OCI-LY1 (cell line): Measurements from ENCODE around the gene CHRNB2.

Experiments used
- H2AFZ ChIP-seq: fragments of 200-600 bp; sonication (generic), shearing (Covaris generic); 2 replicates; pipeline ENCODE4 v1.6.0; 2014; ENCODE audit warnings: antibody characterized with exemption, mild to moderate bottlenecking, low read length
- H3F3A ChIP-seq: fragments of 200-600 bp; sonication (generic), shearing (Covaris generic); 2 replicates; pipeline ENCODE4 v1.6.0; 2014; ENCODE audit warnings: mild to moderate bottlenecking, antibody characterized with exemption, low read length, moderate library complexity; ENCODE audit not compliant: insufficient read depth
- H3K27ac ChIP-seq: fragments of 200-600 bp; sonication (generic); 2 replicates; pipeline ENCODE4 v1.5.1; 2014; ENCODE audit warnings: low read length, mixed run types, mild to moderate bottlenecking, low read depth; ENCODE audit not compliant: poor library complexity, severe bottlenecking
- H3K27me3 ChIP-seq: fragments of 200-600 bp; sonication (generic); 2 replicates; pipeline ENCODE4 v1.6.0; 2014; ENCODE audit warnings: antibody characterized with exemption, mild to moderate bottlenecking, low read length, moderate library complexity; ENCODE audit not compliant: insufficient read depth
- H3K36me3 ChIP-seq: fragments of 200-600 bp; sonication (generic); 2 replicates; pipeline ENCODE4 v1.6.1; 2014; ENCODE audit warnings: mild to moderate bottlenecking, antibody characterized with exemption, low read length, moderate library complexity, mixed read lengths; ENCODE audit not compliant: insufficient read depth
- H3K4me1 ChIP-seq: fragments of 200-600 bp; sonication (generic); 2 replicates; pipeline ENCODE4 v1.5.1; 2014; ENCODE audit warnings: mild to moderate bottlenecking, low read length, moderate library complexity; ENCODE audit not compliant: insufficient read depth, severe bottlenecking
- H3K4me2 ChIP-seq: fragments of 200-600 bp; sonication (generic), shearing (Covaris generic); 2 replicates; pipeline ENCODE4 v1.6.1; 2014; ENCODE audit warnings: low read length
- H3K4me3 ChIP-seq: fragments of 200-600 bp; sonication (generic); 2 replicates; pipeline ENCODE4 v1.5.1; 2014; ENCODE audit warnings: low read length, low read depth, mild to moderate bottlenecking, mixed read lengths; ENCODE audit not compliant: poor library complexity, severe bottlenecking
- H3K79me2 ChIP-seq: fragments of 200-600 bp; shearing (Covaris generic); 2 replicates; pipeline ENCODE4 v1.6.1; 2016; ENCODE audit warnings: mixed run types, low read length, mixed read lengths; ENCODE audit not compliant: insufficient read depth
- H3K9ac ChIP-seq: fragments of 200-600 bp; sonication (generic), shearing (Covaris generic); 2 replicates; pipeline ENCODE4 v1.6.1; 2014; ENCODE audit warnings: mild to moderate bottlenecking, low read length, mixed read lengths
- H3K9me2 ChIP-seq: fragments of 200-600 bp; sonication (generic), shearing (Covaris generic); 2 replicates; pipeline ENCODE4 v1.6.1; 2014; ENCODE audit warnings: low read depth, mild to moderate bottlenecking, low read length, mixed read lengths
- H3K9me3 ChIP-seq: fragments of 200-600 bp; shearing (Covaris generic); 2 replicates; pipeline ENCODE4 v1.6.1; 2014; ENCODE audit warnings: low read length, mixed read lengths
- H4K20me1 ChIP-seq: fragments of 200-600 bp; sonication (generic), shearing (Covaris generic); 2 replicates; pipeline ENCODE4 v1.6.0; 2016; ENCODE audit warnings: mild to moderate bottlenecking, low read length; ENCODE audit not compliant: insufficient read depth
- CTCF ChIP-seq: fragments of 200-600 bp; sonication (generic), shearing (Covaris generic); IDR thresholded peaks from 2 replicates; pipeline ENCODE4 v1.5.1; 2017; ENCODE audit warnings: mild to moderate bottlenecking, antibody characterized with exemption, low read length, moderate library complexity, mixed read lengths
- EZH2 ChIP-seq: fragments of 200-600 bp; sonication (generic), shearing (Covaris generic); IDR thresholded peaks from 2 replicates; pipeline ENCODE4 v1.8.0; 2017; ENCODE audit warnings: borderline replicate concordance, mixed run types, mild to moderate bottlenecking, antibody characterized with exemption, low read length, moderate library complexity, mixed read lengths

CHRNB2 gene

GRCh38 chr1:154595621-154596020 lies 28.0 kb downstream of the CHRNB2 start:
- Histone ChIP-seq H3K4me1 (no peaks in the 10 kb centered on the region), H3F3A (no peaks in the 10 kb centered on the region), H3K27me3 (no peaks in the 10 kb centered on the region), H3K79me2 (no peaks in the 10 kb centered on the region), H4K20me1 (no peaks in the 10 kb centered on the region), H3K9ac (no peak overlapping the region), H3K9me3 (no peaks in the 10 kb centered on the region), H3K4me2 (no peak overlapping the region), H3K36me3 (peaks cover 94% of the 10 kb centered on the region), H3K4me3 (no peak overlapping the region), H2AFZ (no peak overlapping the region), H3K27ac (no peak overlapping the region), H3K9me2 (no peaks in the 10 kb centered on the region)
- no peak for TF ChIP-seq EZH2
- no peak for TF ChIP-seq CTCF

- peaks cover 17% of the 10 kb centered on the region for H3K79me2 ChIP-seq
- H3K9me2 ChIP-seq = no peaks in the 10 kb centered on the region
- no peak overlapping the region for H2AFZ ChIP-seq
- H3K9me3 ChIP-seq = no peaks in the 10 kb centered on the region
- H3K9ac ChIP-seq = no peak overlapping the region
- H3K4me2 ChIP-seq = no peak overlapping the region
- H4K20me1 ChIP-seq = no peaks in the 10 kb centered on the region
- peaks cover 5% of the 10 kb centered on the region for H3K4me1 ChIP-seq
- peaks cover 88% of the 10 kb centered on the region for H3K36me3 ChIP-seq
- no peaks in the 10 kb centered on the region for H3F3A ChIP-seq
- TF ChIP-seq EZH2 (no peak), CTCF (no peak)
- no peak overlapping the region for H3K4me3 ChIP-seq
- no peak overlapping the region for H3K27ac ChIP-seq
- H3K27me3 ChIP-seq = no peaks in the 10 kb centered on the region
These were observed 31.5 kb downstream of the CHRNB2 start for GRCh38 chr1:154598871-154599635.

GRCh38 chr1:154599658-154600057 lies 32.1 kb downstream of the CHRNB2 start:
- H4K20me1 ChIP-seq = no peaks in the 10 kb centered on the region
- no peaks in the 10 kb centered on the region for H3K9me2 ChIP-seq
- no peak overlapping the region for H3K27ac ChIP-seq
- H3F3A ChIP-seq = no peaks in the 10 kb centered on the region
- no peak overlapping the region for H3K4me2 ChIP-seq
- H3K79me2 ChIP-seq = peaks cover 23% of the 10 kb centered on the region
- H3K9ac ChIP-seq = no peak overlapping the region
- no peaks in the 10 kb centered on the region for H3K27me3 ChIP-seq
- H3K9me3 ChIP-seq = no peaks in the 10 kb centered on the region
- TF ChIP-seq CTCF (no peak), EZH2 (no peak)
- peaks cover 11% of the 10 kb centered on the region for H3K4me1 ChIP-seq
- H2AFZ ChIP-seq = no peak overlapping the region
- H3K4me3 ChIP-seq = no peak overlapping the region
- peaks cover 83% of the 10 kb centered on the region for H3K36me3 ChIP-seq
